ENCODE results near the gene FUT2.
"Not testable (repeated sequence)": the region's sequence is repeated elsewhere in the genome, so short reads cannot be mapped to it uniquely, and the experiment has no call there.

FUT2 gene

GRCh38 chr19:48671446-48671995 is 24.2 kb upstream of the FUT2 start:
- DNase-seq: no peak

GRCh38 chr19:48672994-48673393 is 22.8 kb upstream of the FUT2 start, which contains the start of gene NTN5:
Gene NTN5, minus strand, starts transcription at chr19:48673017. Its CDS starts 2,031 bp downstream, at chr19:48670986.
- no peak for DNase-seq

- DNase-seq: no peak
Observed at GRCh38 chr19:48673436-48674100, 22.2 kb upstream of the FUT2 start.

- no peak for DNase-seq
Observed at GRCh38 chr19:48674216-48674809, 21.5 kb upstream of the FUT2 start.

- DNase-seq: peak; percentile 71
Observed at GRCh38 chr19:48674921-48675824, 20.6 kb upstream of the FUT2 start.

GRCh38 chr19:48676487-48676886 is 19.3 kb upstream of the FUT2 start:
- no peak for DNase-seq

- no peak for DNase-seq
Observed at GRCh38 chr19:48676887-48677286, 18.9 kb upstream of the FUT2 start.

GRCh38 chr19:48678201-48678600 is 17.6 kb upstream of the FUT2 start:
- DNase-seq: no peak

GRCh38 chr19:48680006-48680405 is 15.8 kb upstream of the FUT2 start:
- not testable (repeated sequence) for DNase-seq

GRCh38 chr19:48680436-48681126 is 15.2 kb upstream of the FUT2 start:
- no peak for DNase-seq

- DNase-seq: peak; percentile 31
Observed at GRCh38 chr19:48681127-48681470, 14.7 kb upstream of the FUT2 start.

GRCh38 chr19:48683349-48683748 is 12.4 kb upstream of the FUT2 start:
- DNase-seq: no peak

- no peak for DNase-seq
Observed at GRCh38 chr19:48685583-48685982, 10.2 kb upstream of the FUT2 start.

GRCh38 chr19:48686088-48686487 is 9.7 kb upstream of the FUT2 start:
- no peak for DNase-seq

GRCh38 chr19:48686637-48687036 is 9.1 kb upstream of the FUT2 start:
- not testable (repeated sequence) for DNase-seq

- DNase-seq: no peak
Observed at GRCh38 chr19:48687776-48688175, 8.0 kb upstream of the FUT2 start.

- no peak for DNase-seq
Observed at GRCh38 chr19:48689449-48689848, 6.3 kb upstream of the FUT2 start.

GRCh38 chr19:48693629-48694028 is 2.1 kb upstream of the FUT2 start:
- DNase-seq: not testable (repeated sequence)

- no peak for DNase-seq
Observed at GRCh38 chr19:48696353-48697010, 711 bp downstream of the FUT2 start.

GRCh38 chr19:48698046-48698445 is 2.3 kb downstream of the FUT2 start:
- DNase-seq: peak; percentile 49

- no peak for DNase-seq
Observed at GRCh38 chr19:48702701-48703100, 6.9 kb downstream of the FUT2 start.

- no peak for DNase-seq
Observed at GRCh38 chr19:48703316-48703715, 7.5 kb downstream of the FUT2 start.

All from GDM1 (cell line).